Thymus (tissue), 11 donors: ENCODE data around the gene PDE10A. TPM values are rescaled to one million over a fixed set of nuclear protein-coding genes. Genes with fewer than 3 reads are reported as not detected.
"Not testable (repeated sequence)": the region's sequence is repeated elsewhere in the genome, so short reads cannot be mapped to it uniquely, and the experiment has no call there.

Experiments
- DNase-seq, 9 donors: peaks; one replicate each; pipeline ENCODE4 v3.0.0-alpha.2; 2013; ENCODE audit warnings: low spot score in 9 of 9, low read depth in 6 of 9, missing footprints in 1 of 9
- H3K27ac ChIP-seq, 2 donors: one replicate each; pipeline ENCODE4 v1.5.1; 2013; ENCODE audit warnings: control low read depth in 1 of 2, low read depth in 1 of 2, low read length in 1 of 2, mild to moderate bottlenecking in 1 of 2, moderate library complexity in 1 of 2
- H3K27me3 ChIP-seq, 2 donors: one replicate each; pipeline ENCODE4 v1.5.1; 2013; ENCODE audit warnings: low read length in 1 of 2; ENCODE audit not compliant: control insufficient read depth in 2 of 2, insufficient read depth in 1 of 2
- H3K36me3 ChIP-seq, 2 donors: one replicate each; pipeline ENCODE4 v1.5.1; 2013; ENCODE audit warnings: low read length in 1 of 2, mild to moderate bottlenecking in 1 of 2, moderate library complexity in 1 of 2; ENCODE audit not compliant: control insufficient read depth in 2 of 2, insufficient read depth in 2 of 2
- H3K4me1 ChIP-seq, 2 donors: one replicate each; pipeline ENCODE4 v1.5.1; 2013; ENCODE audit warnings: low read length in 2 of 2; ENCODE audit not compliant: control insufficient read depth in 2 of 2, insufficient read depth in 2 of 2
- H3K4me3 ChIP-seq, 2 donors: one replicate each; pipeline ENCODE4 v1.5.1; 2013; ENCODE audit warnings: low read length in 2 of 2, control low read depth in 1 of 2, mild to moderate bottlenecking in 1 of 2
- H3K9me3 ChIP-seq, 2 donors: one replicate each; pipeline ENCODE4 v1.5.1; 2013; ENCODE audit warnings: low read length in 1 of 2, mild to moderate bottlenecking in 1 of 2; ENCODE audit not compliant: control insufficient read depth in 2 of 2, insufficient read depth in 1 of 2
- WGBS: extraction: QIAGEN DNeasy Blood & Tissue Kit; methylation state at CpG from one replicate; pipeline ENCODE4 v1.1.7; 2013; 5-methylcytosine and 5-hydroxymethylcytosine counted together
- polyA plus RNA-seq: library from polyadenylated mRNA; stranded (reverse); fragments of 200-250 nt; gene quantifications from one replicate; pipeline ENCODE4 v1.2.3, GENCODE V29; 2013
- total RNA-seq: library from RNA; stranded (reverse); fragments of 120-200 nt; gene quantifications from one replicate; pipeline ENCODE4 v1.2.4, GENCODE V29; 2013
- donor health status: healthy.

PDE10A gene
- total and polyA plus RNA-seq, 2 donors, result 0.94 to 3.2 TPM

GRCh38 chr6:165624871-165625639 lies 38.0 kb downstream of the PDE10A start:
- H3K9me3 ChIP-seq, result peaks cover 0 to 8% of the 10 kb centered on the region in 2 donors
- no peaks in the 10 kb centered on the region for H3K36me3 ChIP-seq
- 95% methylated on average over 6 of the region's 6 CpGs for WGBS

GRCh38 chr6:165621940-165622339 lies 41.1 kb downstream of the PDE10A start:
- Histone ChIP-seq H3K4me3 (no peak overlapping the region), H3K27ac (no peak overlapping the region), H3K36me3 (no peaks in the 10 kb centered on the region), H3K9me3 (peaks cover 0 to 8% of the 10 kb centered on the region in 2 donors), H3K4me1 (no peaks in the 10 kb centered on the region), H3K27me3 (no peaks in the 10 kb centered on the region)
- WGBS, result 90% methylated on average over 7 of the region's 7 CpGs
- DNase-seq, result no peak

More at GRCh38 chr6:165624871-165625639, 38.0 kb downstream of the PDE10A start:
- Histone ChIP-seq H3K4me3 (no peak overlapping the region), H3K4me1 (no peaks in the 10 kb centered on the region), H3K27ac (no peak overlapping the region), H3K27me3 (no peaks in the 10 kb centered on the region)
- DNase-seq, result no peak

- 97% methylated on average over 4 of the region's 4 CpGs for WGBS
These were observed 44.1 kb downstream of the PDE10A start for GRCh38 chr6:165618891-165619290.

GRCh38 chr6:165618241-165618640 lies 44.8 kb downstream of the PDE10A start:
- H3K4me3 ChIP-seq, result no peak overlapping the region
- no peaks in the 10 kb centered on the region for H3K4me1 ChIP-seq
- 97% methylated on average over 4 of the region's 4 CpGs for WGBS
- H3K9me3 ChIP-seq, result peaks cover 0 to 3% of the 10 kb centered on the region in 2 donors
- H3K27me3 ChIP-seq, result no peaks in the 10 kb centered on the region
- no peak for DNase-seq
- H3K36me3 ChIP-seq, result no peaks in the 10 kb centered on the region
- H3K27ac ChIP-seq, result no peak overlapping the region

More at GRCh38 chr6:165618891-165619290, 44.1 kb downstream of the PDE10A start:
- H3K27ac ChIP-seq, H3K36me3 ChIP-seq, DNase-seq, H3K27me3 ChIP-seq, H3K4me1 ChIP-seq, H3K9me3 ChIP-seq, H3K4me3 ChIP-seq: not testable (repeated sequence)

- no peaks in the 10 kb centered on the region for H3K27me3 ChIP-seq
- no peak overlapping the region for H3K27ac ChIP-seq
- no peaks in the 10 kb centered on the region for H3K4me1 ChIP-seq
- H3K4me3 ChIP-seq, result no peak overlapping the region
- H3K36me3 ChIP-seq, result no peaks in the 10 kb centered on the region
- 85% methylated on average over 7 of the region's 7 CpGs for WGBS
- no peaks in the 10 kb centered on the region for H3K9me3 ChIP-seq
- DNase-seq, result no peak
These were observed 45.5 kb downstream of the PDE10A start for GRCh38 chr6:165617528-165617927.

- Histone ChIP-seq H3K9me3 (no peaks in the 10 kb centered on the region), H3K27me3 (no peaks in the 10 kb centered on the region), H3K27ac (no peak overlapping the region), H3K4me3 (no peak overlapping the region), H3K4me1 (no peaks in the 10 kb centered on the region), H3K36me3 (no peaks in the 10 kb centered on the region)
- WGBS, result 54% methylated on average over 9 of the region's 9 CpGs
- DNase-seq, result no peak
These were observed 46.9 kb downstream of the PDE10A start for GRCh38 chr6:165616116-165616515.

GRCh38 chr6:165615636-165616035 lies 47.4 kb downstream of the PDE10A start:
- WGBS, result 45% methylated on average over 5 of the region's 5 CpGs
- no peaks in the 10 kb centered on the region for H3K9me3 ChIP-seq

GRCh38 chr6:165611294-165611693 lies 51.7 kb downstream of the PDE10A start:
- Histone ChIP-seq H3K9me3 (no peaks in the 10 kb centered on the region), H3K27me3 (no peaks in the 10 kb centered on the region), H3K36me3 (no peaks in the 10 kb centered on the region), H3K4me3 (no peak overlapping the region), H3K27ac (no peak overlapping the region), H3K4me1 (no peaks in the 10 kb centered on the region)
- WGBS, result 99% methylated on average over 3 of the region's 3 CpGs
- DNase-seq, result no peak

More at GRCh38 chr6:165615636-165616035, 47.4 kb downstream of the PDE10A start:
- Histone ChIP-seq H3K27ac (no peak overlapping the region), H3K4me1 (no peaks in the 10 kb centered on the region), H3K4me3 (no peak overlapping the region), H3K27me3 (no peaks in the 10 kb centered on the region), H3K36me3 (no peaks in the 10 kb centered on the region)
- no peak for DNase-seq

- DNase-seq, H3K36me3 ChIP-seq, H3K27me3 ChIP-seq, H3K9me3 ChIP-seq, H3K4me3 ChIP-seq, H3K4me1 ChIP-seq, H3K27ac ChIP-seq: not testable (repeated sequence)
- WGBS, result 81% methylated on average over 1 of the region's 1 CpG
These were observed 54.5 kb downstream of the PDE10A start for GRCh38 chr6:165608577-165608976.
